K562 (cell line): Measurements from ENCODE around the gene NR1I3. TPM values are rescaled to one million over a fixed set of nuclear protein-coding genes. Genes with fewer than 3 reads are reported as not detected.

Experiments
- ATAC-seq: fragments of 200-7000 bp; cut with Tn5 transposase; 3 replicates; pipeline ENCODE4 v1.9.1; 2020; ENCODE audit warnings: moderate library complexity
- BruUV-seq: library from RNA; stranded (reverse); fragments of 400-500 nt; replicated peaks from 2 replicates; lab custom pipeline; 2021; lab: Mats Ljungman, UMichigan
- CTCF ChIA-PET: fragments of 300-600 bp; formaldehyde crosslinking; extraction: SDS; loops from one replicate; lab custom pipeline; 2021; ENCODE audit warnings: low intra/inter-chr PET ratio; lab: Yijun Ruan, JAX
- POLR2A ChIA-PET: fragments of 300-600, 350-650 bp; sonication (Branson Sonifier 250); formaldehyde crosslinking; extraction: SDS; loops from one replicate; lab custom pipeline; 2021; ENCODE audit warnings: antibody characterized with exemption, inconsistent platforms; lab: Yijun Ruan, JAX
- DNase-seq, 4 experiments: peaks; one replicate each; pipeline versions ENCODE4 v3.0.0 to v3.0.0-alpha.2; 2011 to 2018; ENCODE audit warnings: low spot score in 3 of 4, mixed read lengths in 3 of 4; ENCODE audit errors: extremely low read depth in 1 of 4
- FAIRE-seq: peaks from 2 replicates; lab custom pipeline; 2011; peaks lifted over from hg19 to GRCh38; lab: Jason Lieb, UNC
- H2AFZ ChIP-seq: 2 replicates; pipeline ENCODE4 v1.6.0; 2011; ENCODE audit warnings: low read depth, low read length, control low read depth, inconsistent platforms
- H3K27ac ChIP-seq: fragments of 200-600 bp; 3 replicates; pipeline ENCODE4 v1.8.0; 2011; ENCODE audit warnings: low read depth, mild to moderate bottlenecking, control low read depth, inconsistent platforms, low read length, moderate library complexity, mixed read lengths; ENCODE audit errors: extremely low read depth
- H3K27me3 ChIP-seq, 2 experiments: fragments of 300-600 bp in 1 of 2; 2 replicates in 1 of 2; 3 replicates in 1 of 2; pipeline versions ENCODE4 v1.6.0 to v1.8.0; 2011; ENCODE audit warnings: inconsistent platforms in 2 of 2, low read length in 2 of 2, mild to moderate bottlenecking in 1 of 2, mixed read lengths in 1 of 2, moderate library complexity in 1 of 2; ENCODE audit not compliant: control insufficient read depth in 2 of 2, insufficient read depth in 2 of 2
- H3K36me3 ChIP-seq: fragments of 300-600 bp; 3 replicates; pipeline ENCODE4 v1.8.0; 2011; ENCODE audit warnings: mild to moderate bottlenecking, low read length, inconsistent platforms; ENCODE audit not compliant: control insufficient read depth, insufficient read depth
- H3K4me1 ChIP-seq, 2 experiments: fragments of 200-600 bp in 1 of 2; replicated peaks in 1 of 2; 2 replicates in 1 of 2; 3 replicates in 1 of 2; pipeline versions ENCODE4 v1.5.1 to v1.8.0; 2011; ENCODE audit warnings: inconsistent platforms in 2 of 2, low read length in 2 of 2, mild to moderate bottlenecking in 1 of 2, mixed read lengths in 1 of 2, moderate library complexity in 1 of 2; ENCODE audit not compliant: control insufficient read depth in 2 of 2, insufficient read depth in 2 of 2
- H3K4me2 ChIP-seq: 2 replicates; pipeline ENCODE4 v1.6.1; 2011; ENCODE audit warnings: low read length, control low read depth, inconsistent platforms, mixed read lengths; ENCODE audit not compliant: insufficient read depth
- H3K4me3 ChIP-seq: fragments of 200-600 bp; sonication (generic), shearing (Covaris generic); 2 replicates; pipeline ENCODE4 v1.5.1; 2016; ENCODE audit warnings: control low read depth, inconsistent platforms
- H3K79me2 ChIP-seq: fragments of 200-600 bp; 3 replicates; pipeline ENCODE4 v1.8.0; 2011; ENCODE audit warnings: low read length, inconsistent platforms; ENCODE audit not compliant: control insufficient read depth, insufficient read depth
- H3K9ac ChIP-seq, 2 experiments: 2 replicates each; pipeline versions ENCODE4 v1.6.0 to v1.6.1; 2011; ENCODE audit warnings: low read depth in 2 of 2, low read length in 2 of 2, control low read depth in 1 of 2, inconsistent platforms in 1 of 2, mild to moderate bottlenecking in 1 of 2, mixed read lengths in 1 of 2; ENCODE audit not compliant: insufficient read depth in 1 of 2
- H3K9me1 ChIP-seq: one replicate; pipeline ENCODE4 v1.6.0; 2011; ENCODE audit warnings: inconsistent platforms, mild to moderate bottlenecking, low read length, moderate library complexity; ENCODE audit not compliant: control insufficient read depth, insufficient read depth
- H3K9me3 ChIP-seq: replicated peaks from 2 replicates; pipeline ENCODE4 v1.5.1; 2011; ENCODE audit warnings: low read depth, low read length, inconsistent platforms; ENCODE audit not compliant: control insufficient read depth, insufficient read depth
- H4K20me1 ChIP-seq: replicated peaks from 2 replicates; pipeline ENCODE4 v1.6.1; 2011; ENCODE audit warnings: low read length, inconsistent platforms, mixed read lengths; ENCODE audit not compliant: control insufficient read depth, insufficient read depth
- E2F8 ChIP-seq: fragments of 450-650 bp; IDR thresholded peaks from 2 replicates; pipeline ENCODE4 v1.7.1; 2018; ENCODE audit warnings: mild to moderate bottlenecking, low read depth; ENCODE audit not compliant: partially characterized antibody
- HDAC3 ChIP-seq: fragments of 450-650 bp; IDR thresholded peaks from 2 replicates; pipeline ENCODE4 v1.6.1; 2018; ENCODE audit warnings: borderline replicate concordance, mild to moderate bottlenecking, moderate library complexity; ENCODE audit not compliant: partially characterized antibody
- MGA ChIP-seq: fragments of 450-650 bp; IDR thresholded peaks from 2 replicates; pipeline ENCODE4 v1.6.1; 2016; ENCODE audit warnings: mild to moderate bottlenecking, moderate library complexity
- RAD21 ChIP-seq, 2 experiments: fragments of 250-450 bp in 1 of 2; fragments of 450-650 bp in 1 of 2; sonication (Bioruptor Pico) in 1 of 2; formaldehyde crosslinking in 1 of 2; IDR thresholded peaks in 1 of 2; conservative IDR thresholded peaks in 1 of 2; 2 replicates each; pipeline versions ENCODE4 v1.4.0 to v1.8.0; 2020 to 2022; ENCODE audit warnings: mild to moderate bottlenecking in 2 of 2, moderate library complexity in 1 of 2
- ZBED1 ChIP-seq: IDR thresholded peaks from 2 replicates; pipeline ENCODE4 v1.6.1; 2014
- ZNF41 ChIP-seq: fragments of 250-450 bp; sonication (Bioruptor Pico); conservative IDR thresholded peaks from 2 replicates; pipeline ENCODE4 v1.4.0; 2020; ENCODE audit warnings: mild to moderate bottlenecking
- WGBS: fragments of 100-300 bp; shearing (Covaris generic); methylation state at CpG from one replicate; pipeline ENCODE4 v1.1.6; 2016; ENCODE audit warnings: low coverage, mixed read lengths; ENCODE audit not compliant: insufficient coverage; ENCODE audit errors: missing lambda C conversion rate; 5-methylcytosine and 5-hydroxymethylcytosine counted together
- in situ Hi-C: fragments of 300-500 bp; cut with MboI; formaldehyde crosslinking; loops from 4 replicates; pipeline ENCODE4 v1.15.0; 2018; ENCODE audit warnings: inconsistent platforms, mixed read lengths
- intact Hi-C: fragments of 100-400 bp; cut with micrococcal nuclease; formaldehyde crosslinking; loops from 2 replicates; pipeline ENCODE4 v1.14.2; 2022
- polyA plus RNA-seq, 8 experiments: library from polyadenylated mRNA; depleted of rRNA in 4 of 8; stranded (reverse) in 5 of 8; unstranded in 3 of 8; fragments of >200 nt; fragmentation: Nextera tagmentation in 2 of 8; fragmentation: Illumina TruSeq in 1 of 8; extraction: Ambion mirVana in 2 of 8; extraction: Trizol in 1 of 8; gene quantifications; 2 replicates each; pipeline versions ENCODE4 v1.2.1 to v1.2.3, GENCODE V29; 2011 to 2014; ENCODE audit warnings: inconsistent platforms in 1 of 8, missing spikeins in 1 of 8
- total RNA-seq, 7 experiments: library from RNA; depleted of rRNA in 6 of 7; stranded (reverse); fragments of >200 nt in 6 of 7; fragmentation: Illumina TruSeq in 2 of 7; extraction: Trizol in 2 of 7; gene quantifications; 2 replicates each; pipeline versions ENCODE4 v1.2.1 to v1.2.3, GENCODE V29; 2011 to 2021; ENCODE audit warnings: low replicate concordance in 1 of 7

NR1I3 gene
- total and polyA plus RNA-seq, 9 of the 15 experiments (the other 6 are each of a cell fraction or from before 2014, with no cell fraction given), result 0.11 TPM; not detected in 8

GRCh38 chr1:161182214-161182613 lies 55.8 kb downstream of the NR1I3 start (continued):
- no peak for TF ChIP-seq E2F8

GRCh38 chr1:161180639-161181038 lies 57.4 kb downstream of the NR1I3 start:
- H3K4me3 ChIP-seq, result no peak overlapping the region
- no peak overlapping the region for H3K27ac ChIP-seq
- no peak overlapping the region for H3K4me2 ChIP-seq
- ChIA-PET POLR2A (interaction anchor here (0.9 kb wide), 1 partner anchor 10 kb away, joined by 3 read pairs; no protein-coding TSS in a partner anchor), CTCF (interaction anchor here (0.6 kb wide), 1 partner anchor 83 kb away, joined by 4 read pairs; no protein-coding TSS in a partner anchor)
- DNase-seq (peak in 2 of 4 experiments; percentile 26 to 62), FAIRE-seq (peak; percentile 69), ATAC-seq (no peak)
- no peaks in the 10 kb centered on the region for H3K27me3 ChIP-seq
- peak overlapping the region; percentile 52; the same call in 1 of the 2 replicates for H2AFZ ChIP-seq
- peaks cover 33 to 34% of the 10 kb centered on the region in 2 experiments for H3K4me1 ChIP-seq
- in situ Hi-C loops, result no loop called here
- WGBS, result 0% methylated on average over 1 of the region's 1 CpG
- peaks cover 17% of the 10 kb centered on the region for H3K79me2 ChIP-seq
- intact Hi-C loops, result no loop called here
- H4K20me1 ChIP-seq, result no peaks in the 10 kb centered on the region
- no TSS peak for BruUV-seq
- no peak overlapping the region for H3K9ac ChIP-seq
- no peaks in the 10 kb centered on the region for H3K9me3 ChIP-seq
- H3K9me1 ChIP-seq, result no peaks in the 10 kb centered on the region
- peaks cover 8% of the 10 kb centered on the region; the same call in 2 of the 3 replicates for H3K36me3 ChIP-seq
- TF ChIP-seq HDAC3 (no peak), ZNF41 (CRISPR knock-in tag) (no peak), RAD21 (CRISPR knock-in tag; conservative IDR thresholded peaks at IDR 0.05 in 1 of 2, IDR thresholded peaks at IDR 0.05 in 1 of 2) (peak; percentile 48 to 70), MGA (no peak), ZBED1 (no peak)
